OCI-M2 (cell line): ENCODE measurements around the gene WDR31.
A peak's percentile ranks its signal among the peaks of the same experiment; 100 is the strongest.
"Not testable (repeated sequence)": the region's sequence is repeated elsewhere in the genome, so short reads cannot be mapped to it uniquely, and the experiment has no call there.

Source experiments
- DNase-seq: peaks from one replicate; lab custom pipeline; 2025; ENCODE audit not compliant: unreplicated experiment; lab: John Stamatoyannopoulos, UW

Gene WDR31

DNA sequence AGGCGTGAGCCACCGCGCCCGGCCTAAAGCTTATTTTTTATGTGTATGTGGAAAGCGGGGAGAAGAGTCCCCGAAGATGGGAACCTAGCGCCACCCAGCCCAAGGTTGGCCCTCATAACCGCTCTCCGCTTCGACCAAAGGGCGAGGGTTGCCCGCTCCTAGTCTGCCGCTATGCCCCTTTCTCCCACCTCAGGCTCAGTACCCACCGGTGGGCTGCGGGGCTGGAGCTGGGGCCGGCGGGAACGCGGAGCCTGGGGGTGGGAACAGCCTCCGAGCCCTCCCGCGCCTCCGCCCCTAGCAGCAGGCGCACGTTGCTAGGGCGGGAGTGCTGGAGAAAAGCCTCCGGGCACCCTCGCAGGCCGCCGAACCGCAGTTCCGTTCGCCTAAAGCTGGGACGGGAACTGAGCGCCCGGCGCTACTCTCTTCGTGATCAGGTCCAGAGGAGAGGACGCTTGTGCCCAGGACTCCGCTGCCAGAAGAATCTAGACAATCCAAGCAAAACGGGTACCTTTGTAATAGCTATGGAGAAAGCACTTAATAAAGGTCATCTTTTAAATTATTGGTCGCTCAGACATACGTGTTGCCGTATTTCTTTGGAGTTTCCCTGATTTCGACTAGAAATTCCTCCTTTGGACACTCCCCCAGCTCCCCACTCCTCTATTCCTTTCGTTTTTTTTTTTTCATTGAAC is at the start of gene WDR31:
WDR31 (minus strand) TSS at position 265 of the 689 bp plus-strand sequence. CDS start 8,253 bp downstream, outside the sequence.
- DNase-seq, result peak; percentile 30

DNA sequence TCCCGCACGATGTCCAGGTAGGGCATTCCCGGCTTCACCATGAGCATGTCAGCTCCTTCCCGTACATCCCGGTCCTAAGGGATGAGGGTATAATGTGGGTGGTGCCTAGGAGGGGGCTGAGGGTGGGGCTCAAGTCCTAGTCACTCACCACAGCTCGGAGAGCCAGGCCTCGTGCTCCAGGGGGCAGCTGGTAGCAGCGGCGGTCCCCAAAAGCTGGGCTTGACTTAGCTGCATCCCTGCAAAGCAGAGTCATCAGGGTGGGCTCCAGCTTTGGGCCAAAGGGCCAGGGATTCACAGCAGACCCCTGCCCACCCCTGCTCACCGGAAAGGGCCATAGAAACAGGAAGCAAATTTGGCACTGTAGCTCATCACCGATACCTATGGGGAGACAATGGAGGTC is 49.4 kb upstream of the WDR31 start:
- no peak for DNase-seq

DNA sequence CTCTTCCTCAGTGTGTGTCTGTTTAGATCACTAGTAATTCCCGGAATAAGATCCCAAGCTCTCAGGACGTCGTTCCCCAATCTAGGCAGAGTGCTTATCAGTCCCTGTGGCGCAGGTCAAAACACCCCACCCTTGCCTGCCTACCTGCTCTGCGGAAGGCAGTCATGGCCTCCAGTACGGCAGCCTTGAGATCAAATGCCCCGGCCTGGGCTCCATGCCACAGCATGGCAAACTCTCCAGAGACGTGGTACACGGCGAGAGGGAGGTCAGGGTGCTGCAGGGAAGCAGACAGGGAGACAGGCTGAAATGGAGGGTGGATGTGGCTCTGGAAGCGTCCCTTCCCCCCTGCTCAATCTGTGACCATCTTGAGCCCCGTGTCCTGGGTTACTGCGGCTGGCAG is 48.8 kb upstream of the WDR31 start:
- no peak for DNase-seq

DNA sequence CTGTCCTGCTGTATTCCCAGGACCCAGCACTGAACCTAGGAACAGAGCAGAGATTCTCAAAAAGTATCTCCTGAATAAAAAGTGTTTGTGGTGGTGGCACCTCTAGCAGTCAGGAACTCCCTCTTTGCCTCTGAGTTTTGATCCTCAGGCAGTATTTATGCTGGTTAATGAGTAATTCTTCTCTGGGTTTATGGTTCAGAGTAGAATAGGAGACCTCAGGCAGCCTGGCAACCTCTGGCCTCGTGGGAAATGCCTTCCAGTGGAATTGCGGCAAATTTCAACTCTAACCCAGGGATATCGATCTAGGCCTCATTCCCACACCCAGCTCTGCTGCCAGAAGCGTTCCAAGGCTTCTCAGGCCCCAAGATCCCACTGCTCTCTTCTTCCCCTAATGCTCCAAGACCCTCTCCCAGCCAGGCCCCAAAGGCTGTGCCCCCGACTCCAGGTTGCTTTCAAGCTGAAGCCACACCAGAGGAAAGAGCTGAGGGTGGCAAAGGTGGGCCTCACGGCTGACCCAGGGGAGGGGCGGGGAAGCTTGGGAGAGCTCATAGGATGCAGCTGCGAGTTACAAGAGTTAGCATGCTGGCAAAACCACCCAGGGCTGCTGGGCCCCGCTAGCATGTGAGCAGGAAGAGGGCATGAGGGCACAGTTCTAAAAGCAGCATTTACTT is 47.6 kb upstream of the WDR31 start:
- no peak for DNase-seq

DNA sequence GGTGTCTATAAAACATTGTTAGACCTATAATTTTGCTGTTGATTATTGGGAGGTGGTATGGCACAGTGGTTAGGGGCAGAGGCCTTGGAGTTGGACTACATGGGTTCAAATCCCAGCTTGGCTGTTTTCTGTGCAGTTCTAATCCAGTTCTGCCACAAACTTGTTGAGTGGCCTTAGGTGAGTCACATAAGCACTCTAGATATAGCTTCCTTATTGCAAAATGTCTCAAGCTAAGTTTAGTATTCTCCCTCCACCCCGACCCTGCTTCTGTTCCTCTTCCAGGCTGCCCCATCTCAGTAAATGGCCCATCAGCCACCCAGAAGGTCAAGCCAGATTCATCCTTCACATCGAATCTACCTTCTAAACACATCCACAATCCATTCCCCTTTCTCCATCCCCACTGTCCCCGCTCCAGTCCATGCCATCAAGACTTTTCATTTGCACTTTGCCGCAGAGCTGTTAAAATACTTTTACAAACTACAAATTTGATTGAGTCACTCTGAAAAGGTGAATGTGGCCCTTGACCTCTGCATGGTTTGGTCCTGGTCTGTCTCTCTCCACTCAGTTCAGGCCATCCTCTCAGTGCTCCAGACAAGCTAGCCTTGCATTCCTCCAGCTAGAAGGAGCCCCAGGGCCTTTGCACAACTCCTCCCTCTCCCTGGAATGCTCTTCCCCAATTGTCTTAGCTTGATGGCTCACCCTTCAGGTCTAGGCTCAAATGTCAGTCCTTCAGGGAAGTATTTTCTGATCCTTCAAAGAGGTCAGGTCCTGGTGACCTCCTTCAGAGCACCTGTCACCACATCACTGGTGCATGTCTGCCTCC is 46.7 kb upstream of the WDR31 start:
- no peak for DNase-seq

DNA sequence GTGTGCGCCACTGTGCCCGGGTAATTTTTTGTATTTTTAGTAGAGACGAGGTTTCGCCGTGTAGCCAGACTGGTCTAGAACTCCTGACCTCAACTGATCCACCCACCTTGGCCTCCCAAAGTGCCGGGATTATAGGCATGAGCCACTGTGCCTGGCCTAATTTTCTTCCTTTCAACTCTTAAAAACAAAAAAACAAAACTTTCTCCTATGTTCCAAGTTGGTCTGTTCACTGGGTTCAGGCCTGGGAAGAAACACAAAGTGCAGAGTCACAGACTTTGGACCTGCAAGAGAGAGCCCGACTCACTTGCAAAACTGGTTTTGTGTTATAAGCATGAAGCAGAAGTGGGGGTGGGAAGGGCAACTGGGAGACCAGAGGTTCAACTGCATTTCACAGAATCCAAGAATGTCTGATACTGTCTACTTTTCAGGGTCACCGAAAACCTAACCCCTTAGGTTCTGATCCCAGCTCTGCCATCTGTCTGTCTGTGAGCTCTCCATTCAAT is 41.9 kb upstream of the WDR31 start:
- no peak for DNase-seq

DNA sequence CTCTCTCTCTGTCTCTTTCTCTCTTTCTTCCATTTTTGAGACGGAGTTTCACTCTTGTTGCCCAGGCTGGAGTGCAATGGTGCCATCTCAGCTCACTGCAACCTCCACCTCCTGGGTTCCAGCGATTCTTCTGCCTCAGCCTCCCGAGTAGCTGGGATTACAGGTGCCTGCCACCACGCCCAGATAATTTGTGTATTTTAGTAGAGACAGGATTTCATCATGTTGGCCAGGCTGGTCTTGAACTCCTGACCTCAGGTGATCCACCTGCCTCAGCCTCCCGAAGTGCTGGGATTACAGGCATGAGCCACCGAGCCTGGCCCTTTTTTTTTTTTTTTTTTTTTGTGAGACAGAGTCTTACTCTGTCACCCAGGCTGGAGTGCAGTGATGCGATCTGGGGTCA is 41.4 kb upstream of the WDR31 start:
- DNase-seq, result not testable (repeated sequence)

DNA sequence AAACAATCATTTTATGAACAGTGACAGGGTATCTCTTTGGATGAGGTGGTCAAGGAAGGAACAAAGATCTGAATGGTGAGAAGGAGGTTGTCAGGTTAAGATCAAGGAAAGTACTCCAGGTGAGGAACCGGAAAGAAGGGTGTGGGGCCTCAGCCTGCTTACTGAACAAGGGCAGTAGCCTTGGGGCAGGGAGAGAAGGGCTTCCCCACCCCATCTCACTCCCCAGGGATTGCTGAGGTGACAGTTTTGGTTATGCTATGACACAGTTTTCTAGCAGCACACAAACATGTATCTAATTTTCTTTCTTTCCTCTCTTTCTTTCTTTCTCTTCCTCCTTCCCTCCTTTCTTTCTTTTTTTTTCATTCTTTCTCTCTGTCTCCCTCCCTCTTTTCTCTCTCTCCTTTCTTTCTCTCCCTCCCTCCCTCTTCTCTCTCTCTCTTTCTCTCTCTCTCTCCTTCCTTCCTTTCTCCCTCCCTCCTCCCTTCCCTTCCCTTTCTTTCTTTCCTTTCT is 40.8 kb upstream of the WDR31 start:
- DNase-seq, result no peak

DNA sequence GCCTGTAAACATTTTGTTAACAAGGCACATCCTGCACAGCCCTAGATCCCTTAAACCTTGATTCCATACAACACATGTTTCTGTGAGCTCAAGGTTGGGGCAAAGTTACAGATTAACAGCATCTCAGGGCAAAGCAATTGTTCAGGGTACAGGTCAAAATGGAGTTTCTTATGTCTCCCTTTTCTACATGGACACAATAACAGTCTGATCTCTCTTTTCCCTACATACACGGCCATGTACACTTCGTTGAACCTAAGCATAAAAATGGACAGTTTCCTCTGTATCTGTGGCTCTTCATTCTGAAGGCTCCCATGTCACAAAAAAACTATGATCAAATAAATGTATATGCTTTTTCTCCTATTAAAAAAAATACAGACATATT is 39.7 kb upstream of the WDR31 start:
- not testable (repeated sequence) for DNase-seq

DNA sequence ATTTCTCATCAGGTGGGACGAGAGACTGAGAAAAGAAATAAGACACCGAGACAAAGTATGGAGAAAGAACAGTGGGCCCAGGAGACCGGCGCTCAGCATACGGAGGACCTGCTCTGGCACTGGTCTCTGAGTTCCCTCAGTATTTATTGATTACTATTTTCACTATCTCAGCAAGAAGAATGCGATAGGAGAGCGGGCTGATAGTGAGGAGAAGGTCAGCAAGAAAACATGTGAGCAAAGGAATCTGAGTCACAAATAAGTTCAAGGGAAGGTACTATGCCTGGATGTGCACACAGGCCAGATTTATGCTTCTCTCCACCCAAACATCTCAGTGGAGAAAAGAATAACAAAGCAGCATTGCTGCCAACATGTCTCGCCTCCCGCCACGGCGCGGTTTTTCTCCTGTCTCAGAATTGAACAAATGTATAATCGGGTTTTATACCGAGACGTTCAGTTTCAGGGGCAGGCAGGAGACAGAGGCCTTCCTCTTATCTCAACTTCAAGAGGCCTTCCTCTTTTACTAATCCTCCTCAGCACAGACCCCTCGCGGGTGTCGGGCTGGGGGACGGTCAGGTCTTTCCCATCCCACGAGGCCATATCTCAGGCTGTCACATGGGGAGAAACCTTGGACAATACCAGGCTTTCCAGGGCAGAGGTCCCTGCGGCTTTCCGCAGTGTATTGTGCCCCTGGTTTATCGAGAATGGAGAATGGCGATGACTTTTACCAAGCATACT is 39.2 kb upstream of the WDR31 start:
- DNase-seq, result not testable (repeated sequence)

DNA sequence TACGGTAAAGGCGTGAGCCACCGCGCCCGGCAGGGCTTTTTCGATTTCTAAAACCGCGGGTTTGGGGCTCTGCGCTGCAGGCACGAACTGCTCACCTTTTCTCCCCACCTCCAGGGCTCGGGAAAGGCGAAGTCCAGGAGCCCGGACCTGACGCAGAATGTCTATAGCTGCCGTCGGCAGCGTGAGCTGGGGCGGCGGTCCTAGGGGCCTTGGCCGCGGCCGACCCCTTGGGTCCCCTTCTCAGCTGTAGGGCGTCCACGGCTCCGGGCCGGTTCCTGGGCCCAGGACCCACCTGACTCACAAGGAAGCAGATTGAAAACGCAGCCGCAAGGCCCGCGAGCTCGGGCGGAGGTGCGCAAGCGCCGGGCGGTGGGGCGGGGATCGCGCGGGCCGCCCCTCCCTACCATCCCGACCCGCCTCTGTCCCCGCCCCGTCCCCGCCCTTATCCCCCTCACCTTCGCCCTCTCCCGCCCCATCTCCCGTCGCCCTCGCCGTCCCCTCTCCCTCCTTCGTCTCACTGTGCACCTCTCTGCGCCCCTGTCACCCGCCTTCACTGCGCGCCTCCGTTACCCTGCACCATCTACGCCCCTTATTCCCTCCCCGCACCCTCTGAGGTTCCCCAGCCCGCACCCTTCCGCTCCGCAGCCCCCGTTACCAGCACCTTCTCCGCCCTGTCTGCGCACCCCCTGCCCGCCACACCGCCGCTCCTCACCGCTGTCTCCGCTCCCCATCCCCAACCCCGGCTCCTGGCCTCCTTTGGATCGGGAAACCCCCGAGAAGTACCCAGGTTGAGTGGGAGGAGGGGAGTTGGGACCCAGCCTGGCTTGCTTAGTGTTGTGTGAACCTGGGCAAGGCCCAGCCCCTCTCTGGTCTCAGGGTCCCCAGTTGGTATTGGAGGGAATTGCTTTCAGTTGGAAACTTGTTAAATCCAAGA is 36.8 kb upstream of the WDR31 start, which contains the start of gene HDHD3:
HDHD3 (minus strand) TSS at position 353 of the 934 bp plus-strand sequence. CDS start 2,632 bp downstream, outside the sequence.
- DNase-seq, result no peak

DNA sequence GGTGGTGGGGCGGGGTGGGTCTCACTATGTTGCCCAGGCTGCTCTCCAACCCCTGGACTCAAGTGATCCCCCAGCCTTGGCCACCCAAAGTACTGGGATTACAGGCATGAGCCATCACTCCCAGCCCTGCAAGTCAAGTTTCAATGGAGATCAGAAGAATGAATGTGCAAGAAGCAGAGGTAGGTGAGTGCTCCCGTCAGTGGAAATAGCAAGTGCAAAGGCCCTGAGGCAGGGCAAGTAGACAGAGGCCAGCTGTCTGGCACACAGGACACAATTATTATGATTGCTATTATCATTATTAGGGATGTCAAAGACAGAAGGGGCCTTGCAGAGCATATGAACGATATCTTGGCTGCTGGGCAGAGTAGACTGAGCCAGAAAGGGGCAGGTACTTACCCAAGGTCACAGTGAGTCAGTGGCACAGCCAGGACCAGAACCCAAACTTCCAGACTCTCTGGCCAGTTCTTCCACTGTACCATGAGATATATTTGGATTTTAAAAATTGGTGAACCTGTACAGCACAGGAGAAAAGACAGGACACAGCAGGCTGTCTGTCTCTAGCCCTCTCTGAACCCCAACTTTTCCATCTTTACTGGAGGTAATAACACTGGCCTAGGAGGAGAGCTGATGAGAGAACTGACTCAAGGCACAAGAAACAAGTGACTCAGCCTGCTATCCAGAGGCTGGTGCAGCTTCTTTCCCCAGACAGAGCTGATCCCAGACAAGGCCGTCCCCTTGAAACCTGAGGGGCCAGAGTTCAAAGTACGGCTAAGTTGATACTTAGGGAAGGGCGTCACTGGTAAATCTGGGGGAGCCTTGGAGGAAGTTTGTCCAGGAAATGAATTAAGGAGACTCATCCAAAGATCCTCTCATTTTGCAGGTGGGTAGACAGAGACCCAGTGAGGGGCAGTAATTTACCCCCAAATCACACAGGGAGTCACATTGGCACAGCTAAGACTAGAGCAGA is 35.3 kb upstream of the WDR31 start:
- DNase-seq, result no peak

DNA sequence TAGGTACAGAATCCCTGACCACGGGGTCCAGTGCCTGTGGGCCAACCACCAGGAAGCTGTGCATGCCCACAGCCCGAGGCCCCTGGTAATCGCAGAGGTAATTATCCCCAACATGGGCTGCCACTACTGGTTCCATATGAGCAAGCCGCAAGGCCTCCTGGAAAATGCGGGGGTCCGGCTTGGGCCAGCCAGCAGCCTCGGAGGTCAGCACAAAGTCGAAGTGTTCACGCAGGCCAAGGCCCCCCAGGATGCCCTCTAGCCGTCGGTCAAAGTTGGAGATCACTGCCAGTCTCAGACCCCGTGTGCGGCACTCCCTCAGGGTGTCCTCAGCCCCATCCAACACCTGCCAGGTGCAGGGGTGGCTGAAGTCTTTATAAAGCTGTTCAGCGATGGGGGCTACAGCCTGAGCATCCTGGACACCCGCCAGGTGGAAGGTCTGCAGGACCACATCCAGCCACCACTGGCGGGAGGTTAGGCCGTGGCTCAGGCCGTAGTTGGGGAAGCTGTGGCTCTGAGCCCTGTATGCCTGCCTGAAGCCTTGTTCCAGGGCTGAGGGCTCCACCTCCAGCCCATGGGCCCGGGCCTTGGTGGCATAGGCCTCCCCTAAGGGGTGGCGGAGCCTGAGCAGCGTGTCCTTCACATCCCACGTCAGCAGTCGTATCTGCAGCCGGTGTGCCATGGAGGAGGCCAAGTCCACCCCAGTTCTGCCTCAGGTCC is 33.8 kb upstream of the WDR31 start:
- no peak for DNase-seq

DNA sequence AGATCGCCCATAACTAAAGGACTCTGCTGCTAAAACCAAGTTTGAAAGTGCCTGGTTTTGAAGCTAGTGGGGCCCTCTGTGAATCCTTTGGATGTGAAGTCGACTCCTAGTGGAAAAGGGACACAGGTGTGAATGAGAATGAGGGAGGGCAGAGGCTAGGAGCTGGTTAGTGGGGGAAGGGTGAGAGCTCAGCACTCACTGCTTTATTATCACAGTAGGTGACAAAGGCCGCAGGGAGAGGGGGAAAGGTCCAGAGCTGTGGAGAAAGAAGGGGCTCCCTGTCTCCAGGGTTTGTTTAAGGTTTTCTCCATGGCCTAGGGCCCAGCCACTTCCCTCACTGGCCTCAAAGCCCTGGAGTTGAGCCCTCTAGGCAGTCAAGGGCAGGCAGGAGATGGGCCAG is 33.2 kb upstream of the WDR31 start:
- DNase-seq, result no peak

DNA sequence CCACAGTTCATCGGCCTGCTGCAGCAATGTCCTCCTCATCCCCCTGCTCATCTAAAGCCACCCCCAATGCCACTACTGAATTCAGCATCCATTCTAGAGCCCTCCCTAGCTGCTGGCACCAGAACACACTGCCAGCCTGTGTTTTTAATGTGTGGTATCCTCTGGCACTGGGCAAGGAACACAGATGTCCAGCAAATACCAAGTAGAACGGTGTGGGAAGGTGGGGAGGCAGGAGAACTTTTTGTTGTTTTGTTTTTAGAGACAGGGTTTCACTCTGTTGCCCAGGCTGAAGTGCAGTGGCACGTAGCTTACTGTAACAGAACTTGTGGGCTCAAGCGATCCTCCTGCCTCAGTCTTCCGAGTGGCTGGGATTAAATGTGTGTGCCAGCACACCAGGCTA is 32.0 kb upstream of the WDR31 start:
- DNase-seq, result no peak

DNA sequence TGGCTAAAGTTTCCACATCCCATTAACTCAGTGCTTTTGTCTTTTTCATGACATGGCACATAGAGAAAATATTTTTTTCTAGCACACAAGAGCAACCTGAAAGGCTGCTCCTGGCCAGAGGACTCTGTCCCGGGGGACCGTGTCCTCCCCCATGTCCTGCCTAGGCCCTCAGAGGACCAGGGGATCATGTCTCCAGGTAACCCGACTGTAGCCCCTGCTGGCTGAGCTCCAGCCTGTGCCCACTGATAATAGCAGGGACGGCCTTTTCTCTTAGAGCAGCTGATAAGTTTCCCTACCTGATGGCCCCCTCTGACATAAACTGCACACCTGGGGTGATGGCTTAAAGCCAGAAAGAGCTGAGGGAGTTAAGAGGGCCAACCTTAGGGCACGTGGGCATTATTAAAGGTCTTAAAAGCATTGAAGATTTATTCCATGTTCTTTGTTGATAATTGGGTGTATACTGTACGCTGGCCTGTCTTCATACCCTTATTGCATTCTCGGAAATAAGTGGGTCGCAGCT is 30.8 kb upstream of the WDR31 start:
- no peak for DNase-seq

DNA sequence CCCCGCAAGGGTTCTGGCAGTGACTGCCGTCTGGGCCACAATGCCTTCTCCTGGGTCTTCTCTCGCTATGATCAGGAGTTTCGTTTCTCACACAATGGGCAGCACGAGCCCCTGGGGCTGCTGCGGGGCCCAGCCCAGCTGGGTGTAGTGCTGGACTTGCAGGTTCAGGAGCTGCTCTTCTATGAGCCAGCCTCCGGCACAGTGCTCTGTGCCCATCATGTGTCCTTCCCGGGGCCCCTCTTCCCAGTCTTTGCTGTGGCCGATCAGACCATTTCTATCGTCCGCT is 29.7 kb upstream of the WDR31 start:
- no peak for DNase-seq
